ENCODE data around the gene CDH23.
A peak's percentile ranks its signal among the peaks of the same experiment; 100 is the strongest.

CDH23 gene

GRCh38 chr10:71494476-71494875, 97.8 kb downstream of the CDH23 start:
- no peak for DNase-seq

GRCh38 chr10:71494980-71495381, 98.3 kb downstream of the CDH23 start:
- DNase-seq: no peak

- DNase-seq: no peak
These were observed 100.4 kb downstream of the CDH23 start for GRCh38 chr10:71496927-71497762.

- no peak for DNase-seq
These were observed 101.1 kb downstream of the CDH23 start for GRCh38 chr10:71497763-71498326.

GRCh38 chr10:71501402-71501801, 104.7 kb downstream of the CDH23 start:
- DNase-seq: no peak

GRCh38 chr10:71502190-71502589, 105.5 kb downstream of the CDH23 start:
- DNase-seq: no peak

- DNase-seq: no peak
These were observed 106.1 kb downstream of the CDH23 start for GRCh38 chr10:71502851-71503250.

GRCh38 chr10:71504168-71504567, 107.4 kb downstream of the CDH23 start:
- no peak for DNase-seq

GRCh38 chr10:71504570-71504969, 107.8 kb downstream of the CDH23 start:
- no peak for DNase-seq

- DNase-seq: no peak
These were observed 109.1 kb downstream of the CDH23 start for GRCh38 chr10:71505862-71506261.

GRCh38 chr10:71509444-71509843, 112.7 kb downstream of the CDH23 start:
- no peak for DNase-seq

GRCh38 chr10:71511206-71511605, 114.5 kb downstream of the CDH23 start:
- no peak for DNase-seq

- no peak for DNase-seq
These were observed 115.6 kb downstream of the CDH23 start for GRCh38 chr10:71512312-71512711.

GRCh38 chr10:71512761-71513539, 116.2 kb downstream of the CDH23 start:
- DNase-seq: peak; percentile 66

- no peak for DNase-seq
These were observed 116.8 kb downstream of the CDH23 start for GRCh38 chr10:71513540-71513853.

GRCh38 chr10:71513936-71514335, 117.2 kb downstream of the CDH23 start:
- DNase-seq: no peak

GRCh38 chr10:71515531-71516172, 118.9 kb downstream of the CDH23 start:
- no peak for DNase-seq

GRCh38 chr10:71516890-71517289, 120.2 kb downstream of the CDH23 start:
- DNase-seq: no peak

GRCh38 chr10:71517298-71518169, 120.8 kb downstream of the CDH23 start:
- DNase-seq: no peak

- no peak for DNase-seq
These were observed 123.3 kb downstream of the CDH23 start for GRCh38 chr10:71520042-71520441.

GRCh38 chr10:71521504-71522441, 125.1 kb downstream of the CDH23 start:
- DNase-seq: no peak
